ENCODE results near the gene ADAD2.

Gene ADAD2

GRCh38 chr16:84190731-84191388 is at the start of gene ADAD2:
TSS of gene ADAD2 (plus strand) at chr16:84191157. CDS start at chr16:84191231, 74 bp downstream.
- DNase-seq = no peak

GRCh38 chr16:84143081-84143480 is 47.9 kb upstream of the ADAD2 start:
- DNase-seq = no peak

GRCh38 chr16:84143784-84144199 is 47.2 kb upstream of the ADAD2 start:
- DNase-seq = no peak

GRCh38 chr16:84144209-84144858 is 46.6 kb upstream of the ADAD2 start:
- DNase-seq = peak; percentile 10 to 40

DNA sequence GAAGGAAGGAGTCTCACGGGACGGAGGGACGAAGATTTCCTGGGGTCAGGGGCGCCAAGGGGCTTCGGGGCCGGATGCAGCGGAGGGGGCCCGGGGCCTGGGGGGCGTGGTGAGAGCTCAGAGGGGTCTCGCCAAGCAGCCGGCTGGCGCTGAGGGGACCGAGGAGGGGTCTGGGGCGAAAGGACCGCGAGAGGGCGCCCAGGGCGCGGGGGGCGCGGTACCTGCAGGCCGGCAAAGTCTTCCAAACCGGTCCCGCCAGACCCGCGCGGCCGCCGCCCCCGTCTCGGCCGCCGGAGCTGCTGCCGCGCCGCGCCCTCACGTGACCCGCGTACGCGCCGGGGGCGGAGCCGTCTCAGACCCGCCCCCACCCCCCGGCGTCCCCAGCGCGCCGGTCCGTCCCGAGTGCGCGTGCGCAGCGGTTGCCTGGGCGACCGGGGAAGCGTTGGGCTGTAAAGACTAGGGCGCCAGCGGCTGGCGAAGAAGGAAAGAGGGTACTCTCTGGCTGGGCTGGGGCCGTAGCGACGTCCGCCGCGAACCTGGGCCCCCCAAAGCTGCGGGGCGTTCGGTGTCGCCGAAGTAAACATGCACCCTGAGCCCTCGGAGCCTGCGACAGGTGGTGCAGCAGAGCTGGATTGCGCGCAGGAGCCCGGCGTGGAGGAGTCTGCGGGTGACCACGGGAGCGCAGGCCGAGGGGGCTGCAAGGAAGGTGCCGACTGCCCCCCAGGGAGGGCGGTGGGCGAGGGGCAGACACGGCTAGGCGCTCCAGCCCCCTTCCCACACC is 45.9 kb upstream of the ADAD2 start, which contains the start of the genes DNAAF1 and HSDL1:
Gene DNAAF1 (plus strand): TSS at position 450 of the 781 bp plus-strand sequence. CDS start 133 bp downstream, at position 583.
Gene HSDL1 (minus strand): TSS at position 319 of the 781 bp plus-strand sequence. CDS start 13,856 bp downstream, outside the sequence.
- peak; percentile 84 to 92 for DNase-seq

DNA sequence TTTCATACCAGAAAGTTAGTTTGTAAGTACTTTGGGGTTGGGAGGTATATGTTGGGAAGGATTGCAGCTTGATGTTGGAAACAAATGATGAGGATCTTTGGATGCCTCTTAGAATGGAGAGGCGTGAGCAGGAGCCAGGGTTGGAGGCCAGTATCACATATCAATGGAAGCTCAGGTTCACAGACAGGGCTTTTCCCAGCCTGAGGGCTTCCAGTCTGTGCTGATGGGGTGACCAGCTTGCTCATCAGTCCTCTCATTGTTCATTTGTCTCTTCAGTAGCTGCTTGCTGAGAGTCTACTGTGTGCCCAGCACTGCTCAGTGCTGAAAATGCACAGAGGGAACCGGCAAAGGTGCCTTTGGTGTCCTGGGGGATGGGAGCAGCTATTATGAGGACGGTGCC is 40.0 kb upstream of the ADAD2 start:
- DNase-seq = no peak

DNA sequence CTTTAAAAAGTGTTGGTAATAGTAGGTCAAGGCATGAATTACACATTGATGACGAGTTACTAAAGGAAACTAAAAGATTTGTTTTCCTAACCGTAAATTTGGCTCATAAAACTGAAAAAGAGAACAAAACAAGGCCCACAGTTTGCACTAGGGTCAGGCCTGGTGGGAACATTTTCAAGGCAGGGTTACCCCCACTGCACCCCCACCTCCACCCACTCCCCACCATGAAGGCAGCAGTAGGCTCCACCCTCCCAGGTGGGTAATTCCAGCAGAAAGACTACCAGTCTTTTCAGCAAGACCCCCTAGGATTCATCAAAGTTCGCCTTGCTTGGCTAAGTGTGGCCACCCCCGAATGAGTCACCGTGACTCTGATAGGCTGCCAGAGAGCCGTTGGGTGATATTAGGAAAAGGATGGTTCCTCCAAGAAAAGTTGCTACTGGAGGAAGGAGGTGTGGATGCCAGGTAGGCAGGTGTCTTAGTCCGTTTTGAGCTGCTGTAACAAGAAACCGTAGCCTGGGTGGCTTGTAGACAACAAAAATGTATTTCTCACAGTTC is 37.2 kb upstream of the ADAD2 start:
- no peak for DNase-seq

DNA sequence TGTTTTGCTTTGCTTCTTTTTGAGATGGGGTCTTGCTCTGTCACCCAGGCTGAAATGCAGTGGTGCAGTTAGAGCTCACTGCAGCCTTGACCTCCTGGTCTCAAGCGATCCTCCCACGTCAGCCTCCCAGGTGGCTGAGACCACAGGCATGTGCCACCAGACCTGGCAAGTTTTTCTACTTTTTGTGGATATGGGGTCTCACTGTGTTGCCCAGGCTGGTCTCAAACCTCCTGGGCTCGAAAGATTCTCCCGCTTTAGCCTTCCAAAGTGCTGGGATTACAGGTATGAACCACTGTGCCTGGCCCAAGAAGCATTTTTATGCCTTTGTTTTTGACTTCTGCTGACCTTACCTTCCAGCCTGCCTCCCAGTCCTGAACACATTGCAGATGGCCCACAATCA is 35.7 kb upstream of the ADAD2 start:
- no peak for DNase-seq

- no peak for DNase-seq
Observed at GRCh38 chr16:84155771-84156170, 35.2 kb upstream of the ADAD2 start.

- peak in 1 of 2 experiments; percentile 19 for DNase-seq
Observed at GRCh38 chr16:84156342-84156784, 34.6 kb upstream of the ADAD2 start.

- no peak for DNase-seq
Observed at GRCh38 chr16:84159007-84159406, 31.9 kb upstream of the ADAD2 start.

DNA sequence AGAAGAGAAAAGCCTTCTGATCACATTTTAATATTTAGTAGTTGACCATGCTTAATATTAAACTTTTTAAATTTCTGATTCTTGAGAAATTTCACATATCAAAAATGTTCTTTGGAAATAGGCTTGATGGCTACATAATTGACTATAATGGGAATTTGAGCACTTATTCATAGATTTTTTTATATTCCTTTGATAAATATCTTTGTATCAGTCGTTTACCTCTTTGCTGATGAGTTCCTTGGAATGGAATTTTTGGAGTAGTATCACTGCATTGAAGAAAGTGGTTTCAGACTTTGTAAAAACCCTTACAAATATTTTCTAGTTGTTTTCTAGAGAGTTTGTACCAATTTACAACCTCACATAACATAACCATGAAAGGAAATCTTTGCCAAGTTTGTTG is 31.2 kb upstream of the ADAD2 start:
- no peak for DNase-seq

DNA sequence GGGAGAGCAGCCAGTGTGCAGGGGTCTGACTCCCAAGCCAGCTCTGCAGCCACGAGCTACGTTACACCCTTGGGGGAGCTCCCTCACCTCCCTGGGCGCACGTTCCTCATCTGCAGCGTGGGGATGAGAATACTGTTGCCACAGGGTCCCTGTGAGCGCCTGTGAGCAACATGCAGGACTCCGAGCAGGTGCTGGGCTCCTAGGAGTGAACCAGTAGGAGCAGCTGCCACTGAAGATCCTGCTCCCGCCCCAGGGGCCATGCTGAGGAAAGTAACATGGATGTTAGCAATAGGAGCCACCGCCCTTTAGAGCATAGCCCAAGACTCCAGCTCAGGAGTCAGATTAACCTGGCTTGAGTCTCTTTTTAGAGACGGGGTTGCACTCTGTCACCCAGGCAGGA is 29.9 kb upstream of the ADAD2 start:
- DNase-seq = no peak

- DNase-seq = no peak
Observed at GRCh38 chr16:84161801-84162200, 29.2 kb upstream of the ADAD2 start.

DNA sequence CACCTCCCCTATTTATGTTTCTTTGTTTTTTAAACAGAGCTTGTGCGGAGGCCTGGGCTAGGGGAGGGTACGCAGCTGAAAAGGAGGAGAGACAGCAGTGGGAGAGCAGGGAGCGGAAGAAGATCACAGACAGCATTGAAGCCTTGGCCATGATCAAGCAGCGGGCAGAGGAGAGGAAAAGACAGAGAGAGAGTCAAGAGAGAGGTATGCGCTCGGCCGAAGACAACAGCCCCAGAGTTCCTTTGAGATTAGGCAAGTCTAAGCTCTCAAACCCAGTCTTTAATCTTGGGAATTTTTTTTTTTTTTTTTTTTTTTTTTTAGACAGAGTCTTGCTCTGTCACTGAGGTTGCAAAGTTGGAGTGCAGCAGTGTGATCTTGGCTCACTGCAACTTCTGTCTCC is 25.2 kb upstream of the ADAD2 start:
- DNase-seq = no peak

- no peak for DNase-seq
Observed at GRCh38 chr16:84166796-84167695, 23.9 kb upstream of the ADAD2 start.

DNA sequence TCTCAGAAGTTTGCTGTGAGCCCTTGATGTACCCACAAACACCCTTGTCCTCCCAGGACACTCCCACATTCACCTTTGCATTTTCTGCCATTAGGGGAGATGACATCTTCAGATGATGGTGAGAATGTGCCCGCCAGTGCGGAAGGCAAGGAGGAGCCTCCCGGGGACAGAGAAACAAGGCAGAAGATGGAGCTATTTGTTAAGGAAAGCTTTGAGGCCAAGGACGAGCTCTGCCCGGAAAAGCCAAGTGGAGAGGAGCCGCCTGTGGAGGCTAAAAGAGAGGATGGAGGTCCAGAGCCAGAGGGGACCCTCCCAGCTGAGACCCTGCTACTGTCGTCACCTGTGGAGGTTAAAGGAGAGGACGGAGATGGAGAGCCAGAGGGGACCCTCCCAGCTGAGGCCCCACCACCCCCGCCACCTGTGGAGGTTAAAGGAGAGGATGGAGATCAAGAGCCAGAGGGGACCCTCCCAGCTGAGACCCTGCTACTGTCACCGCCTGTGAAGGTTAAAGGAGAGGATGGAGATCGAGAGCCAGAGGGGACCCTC is 21.1 kb upstream of the ADAD2 start:
- DNase-seq = no peak

GRCh38 chr16:84174396-84174795 is 16.6 kb upstream of the ADAD2 start:
- DNase-seq = no peak

DNA sequence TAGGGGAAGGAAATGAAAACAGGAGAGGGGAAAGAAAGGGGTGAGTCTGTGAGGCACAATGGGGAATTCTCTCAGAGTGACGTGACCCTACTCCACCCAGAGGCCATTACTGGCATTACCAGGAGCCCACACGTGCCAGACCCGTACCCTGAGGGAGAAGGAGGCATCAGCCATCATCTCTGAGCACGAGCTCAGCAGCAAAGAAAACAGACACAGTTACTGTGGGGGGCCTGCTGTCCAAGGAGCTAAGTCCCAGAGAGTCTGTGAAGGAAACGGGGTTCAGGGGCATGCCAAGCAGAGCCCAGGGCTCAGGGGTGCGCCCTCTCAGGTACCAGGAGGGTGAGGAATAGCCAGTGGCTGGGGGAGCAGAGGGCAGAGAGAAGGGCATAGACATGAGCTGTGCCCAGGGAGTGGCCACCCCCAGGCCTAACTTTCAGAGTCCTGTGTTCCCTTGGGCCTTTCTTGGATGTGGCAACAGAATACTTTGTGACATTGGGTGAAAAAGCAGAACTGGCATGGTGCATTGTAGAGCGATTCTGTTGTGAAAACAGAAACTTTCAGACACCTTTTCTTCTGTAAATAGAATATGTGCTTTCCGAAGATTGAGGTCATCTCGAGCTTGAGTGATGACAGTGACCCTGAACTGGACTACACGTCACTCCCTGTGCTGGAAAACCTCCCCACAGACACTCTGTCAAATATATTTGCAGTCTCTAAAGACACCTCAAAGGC is 15.4 kb upstream of the ADAD2 start:
- DNase-seq = peak; percentile 40 to 70

- no peak for DNase-seq
Observed at GRCh38 chr16:84176192-84177053, 14.5 kb upstream of the ADAD2 start.
